Loucy (cell line): ENCODE data around the gene MS4A15.

Experiments
- H2AFZ ChIP-seq: fragments of 200-600 bp; sonication (generic); 2 replicates; pipeline ENCODE4 v1.6.0; 2016; ENCODE audit warnings: antibody characterized with exemption, mild to moderate bottlenecking, low read length, moderate library complexity
- H3F3A ChIP-seq: fragments of 200-600 bp; 2 replicates; pipeline ENCODE4 v1.6.0; 2016; ENCODE audit warnings: antibody characterized with exemption, low read depth, mild to moderate bottlenecking
- H3K27me3 ChIP-seq: fragments of 200-600 bp; sonication (generic); 2 replicates; pipeline ENCODE4 v1.6.1; 2014; ENCODE audit warnings: low read length, mild to moderate bottlenecking; ENCODE audit not compliant: insufficient read depth, poor library complexity, severe bottlenecking
- H3K36me3 ChIP-seq: fragments of 200-600 bp; sonication (generic); 2 replicates; pipeline ENCODE4 v1.6.1; 2016; ENCODE audit warnings: low read length; ENCODE audit not compliant: insufficient read depth
- H3K4me1 ChIP-seq: fragments of 200-600 bp; sonication (generic); 2 replicates; pipeline ENCODE4 v1.5.1; 2014; ENCODE audit warnings: low read length, mild to moderate bottlenecking; ENCODE audit not compliant: insufficient read depth, poor library complexity, severe bottlenecking
- H3K4me2 ChIP-seq: fragments of 200-600 bp; sonication (generic); 2 replicates; pipeline ENCODE4 v1.6.0; 2014; ENCODE audit warnings: antibody characterized with exemption, low read length, low read depth, mild to moderate bottlenecking; ENCODE audit not compliant: poor library complexity, severe bottlenecking
- H3K4me3 ChIP-seq: fragments of 200-600 bp; sonication (generic); 2 replicates; pipeline ENCODE4 v1.5.1; 2014; ENCODE audit warnings: low read length, mild to moderate bottlenecking, mixed read lengths; ENCODE audit not compliant: poor library complexity, severe bottlenecking
- H3K79me2 ChIP-seq: fragments of 200-600 bp; sonication (generic); 2 replicates; pipeline ENCODE4 v1.6.1; 2014; ENCODE audit warnings: low read length; ENCODE audit not compliant: insufficient read depth
- H3K9ac ChIP-seq: fragments of 200-600 bp; sonication (generic); 2 replicates; pipeline ENCODE4 v1.6.0; 2014; ENCODE audit warnings: mild to moderate bottlenecking, low read depth, low read length, moderate library complexity; ENCODE audit not compliant: poor library complexity, severe bottlenecking
- H3K9me2 ChIP-seq: fragments of 200-600 bp; sonication (generic); replicated peaks from 2 replicates; pipeline ENCODE4 v1.6.1; 2016; ENCODE audit warnings: low read depth, low read length, mixed read lengths
- H3K9me3 ChIP-seq: fragments of 200-600 bp; sonication (generic); 2 replicates; pipeline ENCODE4 v1.6.1; 2014; ENCODE audit warnings: mild to moderate bottlenecking, antibody characterized with exemption, low read length, low read depth; ENCODE audit not compliant: insufficient read depth
- H4K20me1 ChIP-seq: fragments of 200-600 bp; sonication (generic); 2 replicates; pipeline ENCODE4 v1.6.0; 2014; ENCODE audit warnings: antibody characterized with exemption, low read length, mild to moderate bottlenecking; ENCODE audit not compliant: insufficient read depth, poor library complexity, severe bottlenecking
- CTCF ChIP-seq: fragments of 200-600 bp; sonication (generic); conservative IDR thresholded peaks from 2 replicates; pipeline ENCODE4 v1.5.1; 2014; ENCODE audit warnings: mild to moderate bottlenecking, antibody characterized with exemption, low read length
- EZH2phosphoT487 ChIP-seq: fragments of 200-600 bp; IDR thresholded peaks from 2 replicates; pipeline ENCODE4 v1.6.1; 2018; ENCODE audit warnings: antibody characterized with exemption, mild to moderate bottlenecking, moderate library complexity, borderline replicate concordance

Gene MS4A15

GRCh38 chr11:60739114-60739513, 17.6 kb upstream of the MS4A15 start:
- Histone ChIP-seq H3K9ac (no peak overlapping the region), H3K9me3 (no peaks in the 10 kb centered on the region), H3K36me3 (no peaks in the 10 kb centered on the region), H4K20me1 (no peaks in the 10 kb centered on the region), H3K4me1 (no peaks in the 10 kb centered on the region), H3F3A (no peaks in the 10 kb centered on the region), H3K9me2 (no peaks in the 10 kb centered on the region), H3K27me3 (no peaks in the 10 kb centered on the region), H2AFZ (no peak overlapping the region), H3K79me2 (no peaks in the 10 kb centered on the region), H3K4me3 (no peak overlapping the region), H3K4me2 (no peak overlapping the region)
- no peak for TF ChIP-seq EZH2phosphoT487
- TF ChIP-seq CTCF: peak; percentile 26; the same call in 1 of the 2 replicates

GRCh38 chr11:60740573-60740972, 16.1 kb upstream of the MS4A15 start:
- Histone ChIP-seq H4K20me1 (no peaks in the 10 kb centered on the region), H3K4me1 (no peaks in the 10 kb centered on the region), H3K9ac (no peak overlapping the region), H3K36me3 (no peaks in the 10 kb centered on the region), H3F3A (no peaks in the 10 kb centered on the region), H2AFZ (no peak overlapping the region), H3K4me2 (no peak overlapping the region), H3K9me2 (no peaks in the 10 kb centered on the region), H3K9me3 (no peaks in the 10 kb centered on the region), H3K27me3 (no peaks in the 10 kb centered on the region), H3K4me3 (no peak overlapping the region), H3K79me2 (no peaks in the 10 kb centered on the region)
- no peak for TF ChIP-seq CTCF
- TF ChIP-seq EZH2phosphoT487: no peak

GRCh38 chr11:60741421-60741820, 15.2 kb upstream of the MS4A15 start:
- Histone ChIP-seq H3K4me3 (no peak overlapping the region), H2AFZ (no peak overlapping the region), H3K36me3 (no peaks in the 10 kb centered on the region), H3K9me3 (no peaks in the 10 kb centered on the region), H3K9ac (no peak overlapping the region), H3K9me2 (no peaks in the 10 kb centered on the region), H3K4me1 (no peaks in the 10 kb centered on the region), H3K4me2 (no peak overlapping the region), H4K20me1 (no peaks in the 10 kb centered on the region), H3F3A (no peaks in the 10 kb centered on the region), H3K27me3 (no peaks in the 10 kb centered on the region), H3K79me2 (no peaks in the 10 kb centered on the region)
- TF ChIP-seq EZH2phosphoT487: no peak
- TF ChIP-seq CTCF: no peak
